ENCODE data around the gene PROC. TPM values are rescaled to one million over a fixed set of nuclear protein-coding genes. Genes with fewer than 3 reads are reported as not detected.

The PROC gene
- total RNA-seq (not detected), total RNA-seq (0.23 reads per million in 2 donors)

GRCh38 chr2:127418300-127419111, at the start of gene PROC:
Gene PROC (plus strand): TSS chr2:127418427. CDS start chr2:127419943, 1,516 bp downstream.
- Mint-ChIP-seq H3K4me3 (no peak within 1 kb of the TSS), H3K27ac (no peak within 1 kb of the TSS), H3K36me3 (ENCODE audit: low read depth) (no peaks in the 10 kb centered on the region), H3K4me1 (peaks cover 13% of the 10 kb centered on the region), H3K27me3 (peaks cover 25% of the 10 kb centered on the region)
- DNase-seq = no peak
- no peaks in the 10 kb centered on the region for H3K9me3 ChIP-seq (ENCODE audit: control insufficient read depth, low read length, poor library complexity, severe bottlenecking)
- no peak for ATAC-seq

GRCh38 chr2:127370010-127370409, 48.2 kb upstream of the PROC start:
- ATAC-seq = no peak
- DNase-seq = no peak
- Mint-ChIP-seq H3K27me3 (no peaks in the 10 kb centered on the region), H3K4me1 (peaks cover 20% of the 10 kb centered on the region), H3K4me3 (no peak overlapping the region), H3K36me3 (ENCODE audit: low read depth) (no peaks in the 10 kb centered on the region), H3K27ac (no peak overlapping the region)
- peaks cover 5% of the 10 kb centered on the region for H3K9me3 ChIP-seq (ENCODE audit: control insufficient read depth, low read length, poor library complexity, severe bottlenecking)

GRCh38 chr2:127371037-127371436, 47.2 kb upstream of the PROC start:
- Mint-ChIP-seq H3K4me3 (no peak overlapping the region), H3K27me3 (no peaks in the 10 kb centered on the region), H3K27ac (no peak overlapping the region), H3K4me1 (peaks cover 11% of the 10 kb centered on the region), H3K36me3 (ENCODE audit: low read depth) (no peaks in the 10 kb centered on the region)
- no peak for ATAC-seq
- peaks cover 5% of the 10 kb centered on the region for H3K9me3 ChIP-seq (ENCODE audit: control insufficient read depth, low read length, poor library complexity, severe bottlenecking)
- no peak for DNase-seq

- no peaks in the 10 kb centered on the region for H3K27me3 Mint-ChIP-seq
- ATAC-seq = no peak
- no peak overlapping the region for H3K4me3 Mint-ChIP-seq
- peaks cover 5% of the 10 kb centered on the region for H3K9me3 ChIP-seq (ENCODE audit: control insufficient read depth, low read length, poor library complexity, severe bottlenecking)
- no peak overlapping the region for H3K27ac Mint-ChIP-seq
- peaks cover 9% of the 10 kb centered on the region for H3K4me1 Mint-ChIP-seq
- DNase-seq = no peak
- no peaks in the 10 kb centered on the region for H3K36me3 Mint-ChIP-seq (ENCODE audit: low read depth)
Measured at GRCh38 chr2:127373362-127374083, 44.7 kb upstream of the PROC start.

- H3K4me3 Mint-ChIP-seq = peak overlapping the region; percentile 7
- DNase-seq = no peak
- no peaks in the 10 kb centered on the region for H3K36me3 Mint-ChIP-seq (ENCODE audit: low read depth)
- H3K27me3 Mint-ChIP-seq = no peaks in the 10 kb centered on the region
- no peak overlapping the region for H3K27ac Mint-ChIP-seq
- peaks cover 5% of the 10 kb centered on the region for H3K9me3 ChIP-seq (ENCODE audit: control insufficient read depth, low read length, poor library complexity, severe bottlenecking)
- ATAC-seq = no peak
- peaks cover 20% of the 10 kb centered on the region for H3K4me1 Mint-ChIP-seq
Measured at GRCh38 chr2:127376257-127376656, 42.0 kb upstream of the PROC start.

- Mint-ChIP-seq H3K36me3 (ENCODE audit: low read depth) (no peaks in the 10 kb centered on the region), H3K27ac (peak overlapping the region; percentile 68)
Measured at GRCh38 chr2:127377262-127377661, 41.0 kb upstream of the PROC start.

GRCh38 chr2:127378720-127379119, 39.5 kb upstream of the PROC start:
- no peak overlapping the region for H3K27ac Mint-ChIP-seq
- no peaks in the 10 kb centered on the region for H3K27me3 Mint-ChIP-seq
- H3K9me3 ChIP-seq (ENCODE audit: control insufficient read depth, low read length, poor library complexity, severe bottlenecking) = peaks cover under 1% of the 10 kb centered on the region
- H3K4me3 Mint-ChIP-seq = no peak overlapping the region
- DNase-seq (no peak), ATAC-seq (no peak)
- H3K4me1 Mint-ChIP-seq = peaks cover 33% of the 10 kb centered on the region
- H3K36me3 Mint-ChIP-seq (ENCODE audit: low read depth) = no peaks in the 10 kb centered on the region

More at GRCh38 chr2:127377262-127377661, 41.0 kb upstream of the PROC start:
- H3K9me3 ChIP-seq (ENCODE audit: control insufficient read depth, low read length, poor library complexity, severe bottlenecking) = peaks cover 5% of the 10 kb centered on the region
- Mint-ChIP-seq H3K4me3 (no peak overlapping the region), H3K4me1 (peaks cover 23% of the 10 kb centered on the region), H3K27me3 (no peaks in the 10 kb centered on the region)
- DNase-seq (no peak), ATAC-seq (no peak)

- no peaks in the 10 kb centered on the region for H3K9me3 ChIP-seq (ENCODE audit: control insufficient read depth, low read length, poor library complexity, severe bottlenecking)
- no peaks in the 10 kb centered on the region for H3K27me3 Mint-ChIP-seq
- peak overlapping the region; percentile 34 for H3K27ac Mint-ChIP-seq
- H3K4me3 Mint-ChIP-seq = no peak overlapping the region
- H3K36me3 Mint-ChIP-seq (ENCODE audit: low read depth) = no peaks in the 10 kb centered on the region
- no peak for ATAC-seq
- DNase-seq = no peak
- peaks cover 38% of the 10 kb centered on the region for H3K4me1 Mint-ChIP-seq
Measured at GRCh38 chr2:127379712-127380355, 38.4 kb upstream of the PROC start.

- Mint-ChIP-seq H3K36me3 (ENCODE audit: low read depth) (no peaks in the 10 kb centered on the region), H3K4me1 (peaks cover 53% of the 10 kb centered on the region), H3K27ac (no peak overlapping the region), H3K4me3 (no peak overlapping the region), H3K27me3 (no peaks in the 10 kb centered on the region)
- ATAC-seq (no peak), DNase-seq (no peak)
- no peaks in the 10 kb centered on the region for H3K9me3 ChIP-seq (ENCODE audit: control insufficient read depth, low read length, poor library complexity, severe bottlenecking)
Measured at GRCh38 chr2:127381762-127382161, 36.5 kb upstream of the PROC start.

- no peak overlapping the region for H3K4me3 Mint-ChIP-seq
- no peaks in the 10 kb centered on the region for H3K36me3 Mint-ChIP-seq (ENCODE audit: low read depth)
- DNase-seq (no peak), ATAC-seq (no peak)
- peaks cover 55% of the 10 kb centered on the region for H3K4me1 Mint-ChIP-seq
- H3K27ac Mint-ChIP-seq = no peak overlapping the region
- H3K27me3 Mint-ChIP-seq = no peaks in the 10 kb centered on the region
- H3K9me3 ChIP-seq (ENCODE audit: control insufficient read depth, low read length, poor library complexity, severe bottlenecking) = no peaks in the 10 kb centered on the region
Measured at GRCh38 chr2:127382831-127383230, 35.4 kb upstream of the PROC start.

- Mint-ChIP-seq H3K4me1 (peaks cover 62% of the 10 kb centered on the region), H3K4me3 (no peak overlapping the region), H3K27ac (peak overlapping the region; percentile 27), H3K36me3 (ENCODE audit: low read depth) (no peaks in the 10 kb centered on the region), H3K27me3 (no peaks in the 10 kb centered on the region)
- H3K9me3 ChIP-seq (ENCODE audit: control insufficient read depth, low read length, poor library complexity, severe bottlenecking) = no peaks in the 10 kb centered on the region
- ATAC-seq = no peak
- no peak for DNase-seq
Measured at GRCh38 chr2:127384529-127384928, 33.7 kb upstream of the PROC start.

- DNase-seq (no peak), ATAC-seq (no peak)
- Mint-ChIP-seq H3K4me1 (peaks cover 56% of the 10 kb centered on the region), H3K36me3 (ENCODE audit: low read depth) (no peaks in the 10 kb centered on the region), H3K27me3 (no peaks in the 10 kb centered on the region), H3K27ac (peak overlapping the region; percentile 97), H3K4me3 (peak overlapping the region; percentile 93)
- no peaks in the 10 kb centered on the region for H3K9me3 ChIP-seq (ENCODE audit: control insufficient read depth, low read length, poor library complexity, severe bottlenecking)
Measured at GRCh38 chr2:127386246-127386645, 32.0 kb upstream of the PROC start.

Data from T-helper 17 cell (primary cell).